ENCODE results near the gene SASH1. TPM values are rescaled to one million over a fixed set of nuclear protein-coding genes. Genes with fewer than 3 reads are reported as not detected.
A peak's percentile ranks its signal among the peaks of the same experiment; 100 is the strongest.

SASH1 gene
- total and polyA plus RNA-seq, 5 donors from 2014 or later: 0.06 TPM; not detected in 4

- H3K9me3 ChIP-seq (ENCODE audit: control insufficient read depth in 2 of 2, low read length in 2 of 2): no peaks in the 10 kb centered on the region
- Mint-ChIP-seq H3K36me3 (no peaks in the 10 kb centered on the region), H3K27ac (no peak overlapping the region), H3K9me3 (no peaks in the 10 kb centered on the region), H3K4me1 (no peaks in the 10 kb centered on the region), H3K27me3 (peaks cover 11% of the 10 kb centered on the region), H3K4me3 (no peak overlapping the region)
- no peak overlapping the region for H3K27ac ChIP-seq (ENCODE audit: insufficient read depth, low read length, poor library complexity, severe bottlenecking)
- H3K4me3 ChIP-seq (ENCODE audit: low read depth, low read length): no peak overlapping the region
- DNase-seq (no peak), ATAC-seq (ENCODE audit: low read depth in 2 of 2) (no peak)
- H3K36me3 ChIP-seq (ENCODE audit: control insufficient read depth, insufficient read depth, low read length): no peaks in the 10 kb centered on the region
- H3K4me1 ChIP-seq (ENCODE audit: control insufficient read depth, insufficient read depth, low read length, poor library complexity, severe bottlenecking): no peaks in the 10 kb centered on the region
- H3K27me3 ChIP-seq (ENCODE audit: control insufficient read depth, insufficient read depth, low read length): no peaks in the 10 kb centered on the region
Measured at GRCh38 chr6:148545901-148546300, 203.3 kb downstream of the SASH1 start.

GRCh38 chr6:148547110-148547509 lies 204.5 kb downstream of the SASH1 start:
- H3K27ac Mint-ChIP-seq: no peak overlapping the region
- H3K4me1 Mint-ChIP-seq: no peaks in the 10 kb centered on the region

DNA sequence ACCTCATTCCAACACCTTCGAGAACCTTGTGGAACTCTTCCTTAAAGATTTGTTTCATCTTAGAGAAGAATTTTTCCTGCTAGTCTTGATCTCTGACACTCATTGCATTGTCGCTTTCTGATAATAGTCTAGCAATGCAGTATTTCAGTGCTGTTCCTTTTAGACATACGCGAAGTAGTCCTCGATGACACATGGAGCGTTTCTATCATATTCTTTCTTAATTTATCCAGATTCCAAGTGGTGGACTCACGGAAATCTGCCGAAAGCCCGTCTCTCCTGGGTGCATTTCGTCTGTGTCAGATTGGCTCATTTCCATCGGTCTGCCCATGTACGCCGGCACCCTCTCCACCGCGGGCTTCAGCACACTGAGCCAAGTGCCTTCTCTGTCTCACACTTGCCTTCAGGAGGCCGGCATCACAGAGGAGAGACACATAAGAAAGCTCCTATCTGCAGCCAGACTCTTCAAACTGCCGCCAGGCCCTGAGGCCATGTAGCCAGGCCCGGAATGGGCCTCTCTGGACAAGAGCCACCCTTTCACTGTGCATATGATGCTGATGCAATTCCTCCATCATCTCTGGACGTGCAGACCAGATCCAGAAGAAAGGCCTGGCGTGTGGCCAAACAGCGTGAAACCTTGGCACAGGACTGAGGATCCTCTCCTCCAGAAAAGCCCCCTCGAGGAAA lies 205.6 kb downstream of the SASH1 start:
- Mint-ChIP-seq H3K4me3 (no peak overlapping the region), H3K4me1 (no peaks in the 10 kb centered on the region)
- DNase-seq: no peak

More at GRCh38 chr6:148547110-148547509, 204.5 kb downstream of the SASH1 start:
- Histone ChIP-seq H3K36me3 (ENCODE audit: control insufficient read depth, insufficient read depth, low read length) (no peaks in the 10 kb centered on the region), H3K4me3 (ENCODE audit: low read depth, low read length) (no peak overlapping the region), H3K27ac (ENCODE audit: insufficient read depth, low read length, poor library complexity, severe bottlenecking) (no peak overlapping the region), H3K27me3 (ENCODE audit: control insufficient read depth, insufficient read depth, low read length) (no peaks in the 10 kb centered on the region), H3K9me3 (ENCODE audit: control insufficient read depth in 2 of 2, low read length in 2 of 2) (no peaks in the 10 kb centered on the region), H3K4me1 (ENCODE audit: control insufficient read depth, insufficient read depth, low read length, poor library complexity, severe bottlenecking) (no peaks in the 10 kb centered on the region)
- Mint-ChIP-seq H3K27me3 (peaks cover 22% of the 10 kb centered on the region), H3K9me3 (no peaks in the 10 kb centered on the region), H3K4me3 (no peak overlapping the region), H3K36me3 (no peaks in the 10 kb centered on the region)
- ATAC-seq (ENCODE audit: low read depth in 2 of 2) (no peak), DNase-seq (no peak)

DNA sequence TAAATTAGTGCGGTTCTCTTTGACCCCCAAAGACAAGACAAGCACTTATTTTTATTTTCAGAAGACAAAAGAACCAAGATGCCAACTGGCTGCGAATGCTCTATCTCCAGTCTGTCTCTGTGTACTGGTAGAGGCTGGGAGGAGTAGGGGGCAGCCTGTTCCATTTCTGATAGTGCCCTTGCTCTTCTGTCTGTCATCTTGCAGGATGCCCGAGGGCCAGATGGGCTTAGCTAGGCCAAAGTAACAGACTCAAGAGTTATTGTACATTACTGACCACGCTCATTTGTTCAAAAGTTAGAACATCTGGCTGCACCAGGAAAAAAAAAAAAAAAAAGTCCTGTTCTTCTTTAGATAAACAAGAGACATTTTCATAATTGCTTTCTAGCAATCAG lies 206.1 kb downstream of the SASH1 start:
- Histone ChIP-seq H3K4me3 (ENCODE audit: low read depth, low read length) (no peak overlapping the region), H3K27ac (ENCODE audit: insufficient read depth, low read length, poor library complexity, severe bottlenecking) (no peak overlapping the region), H3K36me3 (ENCODE audit: control insufficient read depth, insufficient read depth, low read length) (no peaks in the 10 kb centered on the region), H3K27me3 (ENCODE audit: control insufficient read depth, insufficient read depth, low read length) (peaks cover 3% of the 10 kb centered on the region), H3K9me3 (ENCODE audit: control insufficient read depth in 2 of 2, low read length in 2 of 2) (no peaks in the 10 kb centered on the region), H3K4me1 (ENCODE audit: control insufficient read depth, insufficient read depth, low read length, poor library complexity, severe bottlenecking) (no peaks in the 10 kb centered on the region)
- H3K27ac Mint-ChIP-seq: no peak overlapping the region
- H3K36me3 Mint-ChIP-seq: no peaks in the 10 kb centered on the region
- H3K9me3 Mint-ChIP-seq: peaks cover 0 to 3% (median 0%) of the 10 kb centered on the region in 7 donors
- DNase-seq (no peak), ATAC-seq (ENCODE audit: low read depth in 2 of 2) (no peak)
- no peak overlapping the region for H3K4me3 Mint-ChIP-seq
- H3K27me3 Mint-ChIP-seq: peaks cover 39% of the 10 kb centered on the region
- no peaks in the 10 kb centered on the region for H3K4me1 Mint-ChIP-seq

More for the DNA sequence above, 205.6 kb downstream of the SASH1 start:
- Histone ChIP-seq H3K4me1 (ENCODE audit: control insufficient read depth, insufficient read depth, low read length, poor library complexity, severe bottlenecking) (no peaks in the 10 kb centered on the region), H3K4me3 (ENCODE audit: low read depth, low read length) (no peak overlapping the region), H3K36me3 (ENCODE audit: control insufficient read depth, insufficient read depth, low read length) (no peaks in the 10 kb centered on the region), H3K27me3 (ENCODE audit: control insufficient read depth, insufficient read depth, low read length) (no peaks in the 10 kb centered on the region), H3K27ac (ENCODE audit: insufficient read depth, low read length, poor library complexity, severe bottlenecking) (no peak overlapping the region), H3K9me3 (ENCODE audit: control insufficient read depth in 2 of 2, low read length in 2 of 2) (no peaks in the 10 kb centered on the region)
- Mint-ChIP-seq H3K27me3 (peaks cover 33% of the 10 kb centered on the region), H3K27ac (no peak overlapping the region), H3K9me3 (peaks cover 0 to under 1% (median 0%) of the 10 kb centered on the region in 7 donors), H3K36me3 (no peaks in the 10 kb centered on the region)
- no peak for ATAC-seq (ENCODE audit: low read depth in 2 of 2)

DNA sequence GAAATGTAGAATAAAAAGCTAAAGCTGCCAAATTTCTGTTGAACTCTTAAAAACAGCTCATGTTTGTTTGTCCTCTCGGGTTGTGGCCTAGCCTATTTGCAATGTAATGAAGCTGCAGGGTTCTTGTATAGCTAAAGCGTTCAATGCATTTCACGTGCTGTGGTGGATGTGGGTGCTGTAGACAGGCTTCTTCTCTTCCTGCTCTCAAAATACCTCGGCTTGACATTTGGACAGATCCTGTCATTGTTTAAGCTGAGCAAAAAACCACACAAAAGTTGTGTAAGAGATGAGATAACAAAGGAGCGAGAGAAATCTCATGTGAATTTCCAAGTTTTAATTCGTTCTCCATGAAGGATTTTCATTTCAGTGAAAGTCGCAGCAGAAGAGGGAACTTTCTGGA lies 207.9 kb downstream of the SASH1 start:
- H3K36me3 ChIP-seq (ENCODE audit: control insufficient read depth, insufficient read depth, low read length): no peaks in the 10 kb centered on the region
- Mint-ChIP-seq H3K9me3 (peaks cover 0 to 5% (median 0%) of the 10 kb centered on the region in 7 donors), H3K27me3 (peaks cover 39% of the 10 kb centered on the region), H3K4me3 (no peak overlapping the region), H3K36me3 (no peaks in the 10 kb centered on the region), H3K27ac (no peak overlapping the region), H3K4me1 (no peaks in the 10 kb centered on the region)
- no peaks in the 10 kb centered on the region for H3K9me3 ChIP-seq (ENCODE audit: control insufficient read depth in 2 of 2, low read length in 2 of 2)
- ATAC-seq (ENCODE audit: low read depth in 2 of 2) (no peak), DNase-seq (no peak)
- no peak overlapping the region for H3K27ac ChIP-seq (ENCODE audit: insufficient read depth, low read length, poor library complexity, severe bottlenecking)
- H3K27me3 ChIP-seq (ENCODE audit: control insufficient read depth, insufficient read depth, low read length): peaks cover 3% of the 10 kb centered on the region
- no peak overlapping the region for H3K4me3 ChIP-seq (ENCODE audit: low read depth, low read length)
- H3K4me1 ChIP-seq (ENCODE audit: control insufficient read depth, insufficient read depth, low read length, poor library complexity, severe bottlenecking): no peaks in the 10 kb centered on the region

- no peak for DNase-seq
- no peak overlapping the region for H3K4me3 ChIP-seq (ENCODE audit: low read depth, low read length)
- H3K36me3 Mint-ChIP-seq: no peaks in the 10 kb centered on the region
- H3K36me3 ChIP-seq (ENCODE audit: control insufficient read depth, insufficient read depth, low read length): no peaks in the 10 kb centered on the region
- no peaks in the 10 kb centered on the region for H3K4me1 ChIP-seq (ENCODE audit: control insufficient read depth, insufficient read depth, low read length, poor library complexity, severe bottlenecking)
- peaks cover 39% of the 10 kb centered on the region for H3K27me3 Mint-ChIP-seq
- no peak overlapping the region for H3K27ac Mint-ChIP-seq
- H3K4me1 Mint-ChIP-seq: no peaks in the 10 kb centered on the region
- H3K27ac ChIP-seq (ENCODE audit: insufficient read depth, low read length, poor library complexity, severe bottlenecking): no peak overlapping the region
- peaks cover 0 to 5% (median 0%) of the 10 kb centered on the region in 7 donors for H3K9me3 Mint-ChIP-seq
- peaks cover 3% of the 10 kb centered on the region for H3K27me3 ChIP-seq (ENCODE audit: control insufficient read depth, insufficient read depth, low read length)
- ATAC-seq (ENCODE audit: low read depth in 2 of 2): no peak
- H3K4me3 Mint-ChIP-seq: no peak overlapping the region
- no peaks in the 10 kb centered on the region for H3K9me3 ChIP-seq (ENCODE audit: control insufficient read depth in 2 of 2, low read length in 2 of 2)
Measured at GRCh38 chr6:148551226-148551625, 208.6 kb downstream of the SASH1 start.

DNA sequence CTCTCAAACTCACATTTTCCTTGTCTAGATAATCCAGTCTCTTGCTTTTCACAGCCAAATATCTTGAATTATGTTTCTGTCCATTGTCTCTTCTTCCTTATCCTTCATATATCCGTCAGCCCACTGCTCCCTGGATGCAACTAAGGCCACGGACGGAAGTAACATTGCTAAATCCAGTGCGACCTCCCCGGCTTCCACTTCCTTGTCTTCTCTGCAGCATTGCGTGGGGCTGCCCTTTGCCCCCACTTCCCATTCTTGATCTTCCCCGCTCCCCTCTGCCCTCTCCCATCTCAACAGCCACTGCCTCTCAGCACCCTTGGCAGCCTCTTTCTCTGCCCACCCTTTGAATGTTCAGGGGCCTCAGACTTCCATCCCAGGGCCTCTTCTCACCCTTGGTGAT lies 213.8 kb downstream of the SASH1 start:
- peaks cover 0 to 5% (median 0%) of the 10 kb centered on the region in 7 donors for H3K9me3 Mint-ChIP-seq
- no peak for ATAC-seq (ENCODE audit: low read depth in 2 of 2)

DNA sequence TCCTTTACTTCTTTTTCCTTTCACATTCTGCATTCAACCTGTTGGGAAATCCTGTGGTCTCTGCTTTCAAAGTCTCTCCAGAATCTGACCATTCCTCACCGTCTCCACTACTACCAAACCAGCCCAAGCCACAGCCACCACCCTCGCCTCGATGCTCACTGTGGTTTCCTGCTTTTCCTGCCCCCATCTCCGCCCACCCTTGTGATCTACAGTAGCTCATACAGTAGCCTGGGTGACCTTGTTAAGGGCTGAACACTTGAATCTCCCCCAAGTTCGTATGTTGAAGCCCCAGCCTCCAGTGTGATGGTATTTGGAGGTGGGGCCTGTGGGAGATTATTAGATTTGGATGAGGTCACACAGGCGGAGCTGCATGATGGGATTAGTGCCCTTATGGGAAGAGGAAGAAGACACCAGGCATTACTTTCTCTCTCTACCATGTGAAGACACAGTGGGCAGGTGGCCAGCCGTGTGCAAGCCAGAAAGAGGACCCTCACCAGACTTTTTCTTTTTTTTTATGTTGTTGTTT lies 215.2 kb downstream of the SASH1 start:
- Histone ChIP-seq H3K36me3 (ENCODE audit: control insufficient read depth, insufficient read depth, low read length) (no peaks in the 10 kb centered on the region), H3K27me3 (ENCODE audit: control insufficient read depth, insufficient read depth, low read length) (peaks cover 6% of the 10 kb centered on the region), H3K9me3 (ENCODE audit: control insufficient read depth in 2 of 2, low read length in 2 of 2) (no peaks in the 10 kb centered on the region), H3K27ac (ENCODE audit: insufficient read depth, low read length, poor library complexity, severe bottlenecking) (no peak overlapping the region), H3K4me1 (ENCODE audit: control insufficient read depth, insufficient read depth, low read length, poor library complexity, severe bottlenecking) (peaks cover 10% of the 10 kb centered on the region), H3K4me3 (ENCODE audit: low read depth, low read length) (no peak overlapping the region)
- Mint-ChIP-seq H3K27ac (peak overlapping the region in 1 of 3 donors; percentile 62), H3K4me3 (no peak overlapping the region), H3K27me3 (peaks cover 18% of the 10 kb centered on the region), H3K9me3 (peaks cover 0 to 5% (median 0%) of the 10 kb centered on the region in 7 donors), H3K4me1 (peaks cover 0 to 11% (median 7%) of the 10 kb centered on the region in 4 donors), H3K36me3 (no peaks in the 10 kb centered on the region)
- peak in 1 of 3 donors; percentile 5 for DNase-seq
- ATAC-seq (ENCODE audit: low read depth in 2 of 2): no peak

More for the DNA sequence above, 213.8 kb downstream of the SASH1 start:
- Mint-ChIP-seq H3K27ac (peak overlapping the region in 1 of 3 donors; percentile 24), H3K4me3 (no peak overlapping the region), H3K36me3 (no peaks in the 10 kb centered on the region), H3K27me3 (peaks cover 24% of the 10 kb centered on the region), H3K4me1 (peaks cover 0 to 11% (median 7%) of the 10 kb centered on the region in 4 donors)
- peaks cover 6% of the 10 kb centered on the region for H3K27me3 ChIP-seq (ENCODE audit: control insufficient read depth, insufficient read depth, low read length)
- H3K4me1 ChIP-seq (ENCODE audit: control insufficient read depth, insufficient read depth, low read length, poor library complexity, severe bottlenecking): peaks cover 10% of the 10 kb centered on the region
- no peaks in the 10 kb centered on the region for H3K36me3 ChIP-seq (ENCODE audit: control insufficient read depth, insufficient read depth, low read length)
- no peak overlapping the region for H3K27ac ChIP-seq (ENCODE audit: insufficient read depth, low read length, poor library complexity, severe bottlenecking)
- H3K4me3 ChIP-seq (ENCODE audit: low read depth, low read length): no peak overlapping the region
- DNase-seq: no peak
- no peaks in the 10 kb centered on the region for H3K9me3 ChIP-seq (ENCODE audit: control insufficient read depth in 2 of 2, low read length in 2 of 2)
